Activated CD8-positive, alpha-beta T cell treated with anti-CD3 and anti-CD28 coated beads, Interleukin-2, amount 10 ng/mL, durations not matched to agents 7 days and 5 days (primary cell): ENCODE data around the gene ATP5PD. TPM values are rescaled to one million over a fixed set of nuclear protein-coding genes. Genes with fewer than 3 reads are reported as not detected.
"Not testable (repeated sequence)": the region's sequence is repeated elsewhere in the genome, so short reads cannot be mapped to it uniquely, and the experiment has no call there.

ENCODE experiments used
- ATAC-seq: fragments of 150-1000 bp; cut with Tn5 transposase; one replicate; pipeline ENCODE4 v1.10.0; 2021; ENCODE audit warnings: moderate library complexity
- CTCF ChIA-PET: fragments of 350-600 bp; sonication (Branson Sonifier 250); formaldehyde crosslinking; loops from one replicate; lab custom pipeline; 2021; ENCODE audit warnings: antibody characterized with exemption; lab: Charles Lee
- POLR2A ChIA-PET: fragments of 350-600 bp; sonication (Branson Sonifier 250); formaldehyde crosslinking; loops from one replicate; lab custom pipeline; 2021; ENCODE audit warnings: antibody characterized with exemption; lab: Charles Lee
- DNase-seq: peaks from one replicate; pipeline ENCODE4 v3.0.0-alpha.2; 2020
- H3K27ac Mint-ChIP-seq: one replicate; pipeline ENCODE4 v1.8.0; 2021; ENCODE audit warnings: mild to moderate bottlenecking, mixed read lengths
- H3K27me3 Mint-ChIP-seq: one replicate; pipeline ENCODE4 v1.8.0; 2021; ENCODE audit warnings: low read depth, mixed read lengths
- H3K36me3 Mint-ChIP-seq: one replicate; pipeline ENCODE4 v1.8.0; 2021; ENCODE audit warnings: low read depth, mixed read lengths
- H3K4me1 Mint-ChIP-seq: one replicate; pipeline ENCODE4 v1.8.0; 2021; ENCODE audit warnings: low read depth, mixed read lengths
- H3K4me3 Mint-ChIP-seq: one replicate; pipeline ENCODE4 v1.8.0; 2021; ENCODE audit warnings: mild to moderate bottlenecking, mixed read lengths
- H3K9me3 Mint-ChIP-seq: one replicate; pipeline ENCODE4 v1.8.0; 2022; ENCODE audit warnings: mixed read lengths; ENCODE audit not compliant: insufficient read depth
- total RNA-seq, 2 experiments: library from RNA; stranded (reverse); gene quantifications; one replicate each; pipeline ENCODE4 v1.2.3, GENCODE V29; 2021

The ATP5PD gene
- total RNA-seq, 2 experiments from 2014 or later: 232 to 238 TPM

DNA sequence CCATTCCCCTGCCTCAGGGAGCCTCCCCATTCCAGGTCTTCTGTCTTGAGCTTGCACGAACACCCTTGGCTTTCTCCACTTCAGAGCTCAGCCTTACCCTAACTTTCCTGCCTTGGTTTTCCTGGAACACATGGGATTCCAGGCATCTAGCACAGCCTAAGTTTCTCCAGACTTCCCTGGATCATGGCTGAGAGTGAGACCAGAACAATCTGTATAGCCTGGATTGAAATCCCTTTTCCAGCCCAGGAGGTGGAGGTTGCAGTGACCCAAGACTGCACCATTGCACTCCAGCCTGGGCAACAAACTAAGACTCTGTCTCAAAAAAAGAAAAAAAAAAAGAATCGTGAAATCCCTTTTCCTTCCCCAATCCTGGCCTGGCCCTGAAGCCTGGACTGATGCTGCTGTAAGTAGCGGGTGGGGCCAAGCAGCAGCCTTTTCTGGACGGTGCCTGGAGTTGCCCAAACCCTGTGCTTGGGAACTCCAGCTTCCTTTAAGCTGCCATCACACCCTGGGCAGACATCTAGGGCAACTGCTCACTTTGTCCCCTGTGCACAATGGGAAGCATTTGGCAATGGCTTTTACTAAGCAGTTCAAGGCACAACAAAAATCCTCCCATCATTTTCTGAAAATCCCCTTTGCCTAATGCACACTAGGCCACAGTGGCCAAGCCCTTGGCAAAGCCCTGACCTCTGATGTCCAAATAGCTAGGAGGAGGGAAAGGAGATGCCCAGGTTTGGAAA is 29.0 kb upstream of the ATP5PD start:
- ATAC-seq (no peak), DNase-seq (no peak)
- no peaks in the 10 kb centered on the region for H3K36me3 Mint-ChIP-seq
- no peaks in the 10 kb centered on the region for H3K9me3 Mint-ChIP-seq
- ChIA-PET POLR2A (interaction anchor here (0.8 to 1.0 kb wide), 2 partner anchors 8 to 20 kb away, joined by 3 to 4 read pairs; no protein-coding TSS in a partner anchor), CTCF (interaction anchor here (1.4 to 1.9 kb wide), 4 partner anchors 8 to 63 kb away, joined by 3 to 6 read pairs (median 6); partner anchors contain the start of gene MRPL58)
- no peak overlapping the region for H3K27ac Mint-ChIP-seq
- H3K27me3 Mint-ChIP-seq: no peaks in the 10 kb centered on the region
- no peak overlapping the region for H3K4me3 Mint-ChIP-seq
- H3K4me1 Mint-ChIP-seq: peaks cover 25% of the 10 kb centered on the region

DNA sequence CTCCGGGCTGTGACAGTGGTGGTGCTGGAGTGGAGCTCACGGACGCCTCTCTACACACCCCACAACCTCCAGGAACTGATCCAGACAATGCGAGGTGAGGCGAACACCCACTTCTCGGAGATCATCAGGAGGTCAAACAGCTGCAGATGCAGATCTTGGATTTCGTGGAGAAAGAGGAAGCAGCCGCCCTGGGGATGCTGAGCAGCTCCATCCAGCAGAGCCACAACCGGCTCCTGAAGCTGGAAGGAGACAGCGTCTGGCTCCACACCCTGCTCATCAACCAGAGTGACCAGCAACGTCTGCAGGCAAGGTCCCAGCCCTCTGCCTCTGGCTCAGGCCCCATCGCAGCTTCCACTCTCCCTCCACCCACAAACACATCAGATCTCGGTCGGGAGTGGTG is 27.8 kb upstream of the ATP5PD start:
- no peaks in the 10 kb centered on the region for H3K27me3 Mint-ChIP-seq

DNA sequence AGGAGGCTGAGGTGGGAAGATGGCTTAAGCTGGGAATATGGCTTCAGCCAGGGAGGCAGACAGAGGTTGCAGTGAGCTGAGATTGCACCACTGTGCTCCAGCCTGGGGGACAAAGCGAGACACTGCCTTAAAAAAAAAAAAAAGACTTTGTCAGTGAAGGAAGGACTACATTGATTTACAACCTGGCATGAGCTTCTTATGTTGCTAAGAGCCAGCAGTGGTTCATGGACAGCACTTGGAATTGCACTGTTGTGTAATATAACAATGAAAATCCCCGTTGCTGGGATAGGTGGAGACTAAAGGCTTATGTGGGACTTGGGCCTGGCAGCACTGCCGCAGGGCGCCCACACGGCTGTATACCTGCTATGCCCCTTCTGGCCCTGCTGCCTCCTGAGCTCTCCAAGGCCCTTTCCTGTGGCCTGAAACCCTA is 26.9 kb upstream of the ATP5PD start:
- Mint-ChIP-seq H3K36me3 (no peaks in the 10 kb centered on the region), H3K27me3 (no peaks in the 10 kb centered on the region), H3K4me1 (peaks cover 20% of the 10 kb centered on the region), H3K4me3 (no peak overlapping the region), H3K9me3 (no peaks in the 10 kb centered on the region), H3K27ac (no peak overlapping the region)
- no peak for ATAC-seq
- CTCF ChIA-PET: interaction anchor here (1.0 to 3.1 kb wide), 2 partner anchors 13 to 167 kb away, joined by 4 to 11 read pairs; no protein-coding TSS in a partner anchor
- DNase-seq: no peak
- POLR2A ChIA-PET: interaction anchor here (0.6 kb wide), 1 partner anchor 42 kb away, joined by 4 read pairs; no protein-coding TSS in a partner anchor

More for the DNA sequence above, 27.8 kb upstream of the ATP5PD start:
- Mint-ChIP-seq H3K9me3 (no peaks in the 10 kb centered on the region), H3K4me3 (no peak overlapping the region), H3K27ac (no peak overlapping the region), H3K4me1 (peaks cover 23% of the 10 kb centered on the region), H3K36me3 (no peaks in the 10 kb centered on the region)
- ATAC-seq (no peak), DNase-seq (no peak)
- POLR2A ChIA-PET: no interaction called here
- CTCF ChIA-PET: no interaction called here

DNA sequence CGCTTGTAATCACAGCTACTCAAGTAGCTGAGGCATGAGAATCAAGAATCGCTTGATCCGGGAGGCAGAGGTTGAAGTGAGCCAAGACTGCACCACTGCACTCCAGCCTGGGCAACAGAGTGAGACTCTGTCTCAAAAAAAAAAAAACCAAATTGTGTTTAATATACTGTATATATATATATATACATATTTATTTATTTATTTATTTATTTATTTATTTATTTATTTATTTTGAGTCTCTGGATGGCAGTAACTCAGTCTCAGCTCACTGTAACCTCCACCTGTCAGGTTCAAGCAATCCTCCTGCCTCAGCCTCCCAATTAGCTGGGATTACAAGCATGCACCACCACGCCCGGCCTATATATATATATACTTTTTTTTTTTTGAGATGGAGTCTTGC is 26.1 kb upstream of the ATP5PD start:
- CTCF ChIA-PET: interaction anchor here (1.0 to 3.1 kb wide), 4 partner anchors 13 to 168 kb away, joined by 3 to 11 read pairs (median 4); no protein-coding TSS in a partner anchor
- ATAC-seq, H3K36me3 Mint-ChIP-seq, H3K27me3 Mint-ChIP-seq, DNase-seq, H3K4me3 Mint-ChIP-seq, H3K9me3 Mint-ChIP-seq, H3K27ac Mint-ChIP-seq, POLR2A ChIA-PET: not testable (repeated sequence)
- peaks cover 20% of the 10 kb centered on the region for H3K4me1 Mint-ChIP-seq

DNA sequence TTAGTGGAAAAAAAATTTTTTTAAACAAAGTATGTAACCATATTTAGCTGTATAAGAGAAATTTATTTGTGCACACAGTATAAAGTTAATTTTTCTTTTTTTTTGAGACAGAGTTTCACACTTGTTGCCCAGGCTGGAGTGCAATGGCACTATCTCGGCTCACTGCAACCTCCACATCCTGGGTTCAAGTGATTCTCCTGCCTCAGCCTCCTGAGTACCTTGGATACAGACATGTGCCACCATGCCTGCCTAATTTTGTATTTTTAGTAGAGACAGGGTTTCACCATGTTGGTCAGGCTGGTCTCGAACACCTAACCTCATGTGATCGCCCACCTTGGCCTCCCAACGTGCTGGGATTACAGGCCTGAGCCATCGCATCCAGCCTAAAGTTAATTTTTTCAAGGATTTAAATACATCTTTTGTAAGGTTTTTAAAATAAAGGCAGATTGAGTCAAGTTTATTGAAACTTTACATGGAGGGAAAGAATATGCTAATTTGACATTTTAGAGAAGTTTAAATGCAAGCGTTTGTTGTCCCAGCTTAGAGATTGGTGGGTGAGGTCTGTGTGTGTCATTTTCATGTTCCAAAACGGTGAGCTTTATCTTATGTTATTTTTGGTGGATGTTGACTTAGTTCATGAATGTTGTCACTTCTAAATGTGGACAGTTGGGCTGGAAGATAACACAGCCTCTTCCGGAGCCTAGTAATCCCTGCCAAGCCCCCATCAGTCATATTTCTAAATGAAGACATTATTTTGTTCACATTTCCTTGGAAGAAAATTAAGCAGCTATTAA is 24.9 kb upstream of the ATP5PD start:
- not testable (repeated sequence) for H3K27ac Mint-ChIP-seq, H3K4me3 Mint-ChIP-seq, H3K9me3 Mint-ChIP-seq, DNase-seq, ATAC-seq, H3K27me3 Mint-ChIP-seq, H3K36me3 Mint-ChIP-seq
- CTCF ChIA-PET: interaction anchor here (0.7 to 3.1 kb wide), 7 partner anchors 9 to 130 kb away, joined by 3 to 11 read pairs (median 4); partner anchors contain the start of genes ARMC7 and SLC16A5
- H3K4me1 Mint-ChIP-seq: peaks cover 21% of the 10 kb centered on the region
- POLR2A ChIA-PET: interaction anchor here (0.6 kb wide), 1 partner anchor 87 kb away, joined by 3 read pairs; no protein-coding TSS in a partner anchor

DNA sequence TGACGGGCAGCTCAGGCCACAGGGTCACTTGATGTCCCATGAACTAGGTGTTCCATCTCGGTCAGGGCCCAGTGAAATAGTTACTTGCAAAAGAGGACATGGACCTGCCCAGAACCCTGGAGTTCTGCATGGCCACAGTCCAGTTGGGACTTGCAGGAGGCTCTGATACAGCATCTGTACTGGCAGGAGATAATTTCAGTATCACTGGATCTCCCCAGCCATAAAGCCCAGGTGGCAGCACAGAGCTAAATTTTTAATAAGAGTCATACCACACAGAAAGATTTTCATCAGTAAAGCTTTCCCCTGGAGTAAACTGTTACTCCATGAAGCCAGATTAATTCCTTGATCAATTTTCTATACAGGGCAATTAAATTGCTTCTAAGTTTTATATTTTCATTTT is 23.0 kb upstream of the ATP5PD start:
- H3K4me3 Mint-ChIP-seq: no peak overlapping the region
- ChIA-PET POLR2A (interaction anchor here (0.6 to 1.5 kb wide), 2 partner anchors 18 to 44 kb away, joined by 4 read pairs; partner anchors contain the start of gene SLC16A5), CTCF (interaction anchor here (1.0 to 2.3 kb wide), 9 partner anchors 9 to 133 kb away, joined by 3 to 13 read pairs (median 5); partner anchors contain the start of gene ARMC7)
- DNase-seq (no peak), ATAC-seq (no peak)
- H3K27me3 Mint-ChIP-seq: no peaks in the 10 kb centered on the region
- H3K4me1 Mint-ChIP-seq: peaks cover 38% of the 10 kb centered on the region
- peaks cover 2% of the 10 kb centered on the region for H3K36me3 Mint-ChIP-seq
- H3K9me3 Mint-ChIP-seq: no peaks in the 10 kb centered on the region
- H3K27ac Mint-ChIP-seq: peak overlapping the region; percentile 68

DNA sequence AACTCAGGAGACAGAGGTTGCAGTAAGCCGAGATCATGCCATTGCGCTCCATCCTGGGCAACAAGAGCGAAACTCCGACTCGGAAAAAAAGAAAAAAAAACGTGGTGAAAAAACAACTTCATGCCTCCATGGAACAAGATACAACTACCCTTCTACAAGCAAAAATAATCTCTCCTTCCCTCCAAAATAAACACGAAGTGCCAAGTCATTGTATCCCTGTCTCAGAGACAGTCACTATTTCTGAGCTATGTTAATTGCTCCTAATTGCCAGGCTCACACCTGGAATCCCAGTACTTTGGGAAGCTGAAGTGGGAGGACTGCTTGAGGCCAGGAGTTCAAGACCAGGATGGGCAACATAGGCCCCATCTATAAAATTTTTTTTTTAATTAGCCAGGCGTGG is 22.0 kb upstream of the ATP5PD start:
- POLR2A ChIA-PET: interaction anchor here (1.5 kb wide), 1 partner anchor 19 kb away, joined by 4 read pairs; the partner anchor contains the start of gene SLC16A5
- Mint-ChIP-seq H3K27me3 (no peaks in the 10 kb centered on the region), H3K27ac (peak overlapping the region; percentile 80), H3K4me1 (peaks cover 38% of the 10 kb centered on the region), H3K9me3 (no peaks in the 10 kb centered on the region), H3K36me3 (peaks cover 11% of the 10 kb centered on the region), H3K4me3 (no peak overlapping the region)
- DNase-seq: no peak
- CTCF ChIA-PET: interaction anchor here (1.0 to 2.3 kb wide), 9 partner anchors 8 to 564 kb away, joined by 3 to 13 read pairs (median 5); partner anchors contain the start of gene MRPL58
- no peak for ATAC-seq

DNA sequence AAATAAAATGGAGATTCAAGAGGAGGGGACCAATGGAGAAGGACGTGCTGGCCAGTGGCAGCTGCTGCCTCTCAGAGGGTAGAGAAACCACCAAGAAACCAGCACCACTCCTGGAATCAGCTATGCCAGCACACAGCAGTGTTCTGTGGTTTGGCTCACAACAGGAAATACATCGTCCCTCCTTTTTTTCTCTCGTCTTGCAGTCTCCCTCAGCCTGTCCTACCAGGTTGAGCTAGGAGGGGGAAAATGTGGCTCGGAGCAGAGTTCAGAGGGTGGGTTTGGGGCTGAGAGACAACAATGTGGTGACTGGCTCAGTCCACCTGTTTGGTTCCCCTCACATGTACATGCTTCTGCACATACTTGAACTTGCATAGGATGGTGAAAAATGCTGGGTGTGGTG is 21.1 kb upstream of the ATP5PD start:
- ATAC-seq: peak; percentile 83
- Mint-ChIP-seq H3K36me3 (peaks cover 16% of the 10 kb centered on the region), H3K4me1 (peaks cover 38% of the 10 kb centered on the region), H3K9me3 (no peaks in the 10 kb centered on the region), H3K27ac (peak overlapping the region; percentile 92), H3K27me3 (no peaks in the 10 kb centered on the region), H3K4me3 (peak overlapping the region; percentile 43)
- POLR2A ChIA-PET: interaction anchor here (1.0 to 1.2 kb wide), 3 partner anchors 8 to 193 kb away, joined by 3 to 6 read pairs (median 4); no protein-coding TSS in a partner anchor
- CTCF ChIA-PET: interaction anchor here (0.7 to 2.3 kb wide), 11 partner anchors 8 to 565 kb away, joined by 3 to 8 read pairs (median 4); partner anchors contain the start of genes ATP5PD, KCTD2, MRPL58 and NT5C
- peak; percentile 66 for DNase-seq

DNA sequence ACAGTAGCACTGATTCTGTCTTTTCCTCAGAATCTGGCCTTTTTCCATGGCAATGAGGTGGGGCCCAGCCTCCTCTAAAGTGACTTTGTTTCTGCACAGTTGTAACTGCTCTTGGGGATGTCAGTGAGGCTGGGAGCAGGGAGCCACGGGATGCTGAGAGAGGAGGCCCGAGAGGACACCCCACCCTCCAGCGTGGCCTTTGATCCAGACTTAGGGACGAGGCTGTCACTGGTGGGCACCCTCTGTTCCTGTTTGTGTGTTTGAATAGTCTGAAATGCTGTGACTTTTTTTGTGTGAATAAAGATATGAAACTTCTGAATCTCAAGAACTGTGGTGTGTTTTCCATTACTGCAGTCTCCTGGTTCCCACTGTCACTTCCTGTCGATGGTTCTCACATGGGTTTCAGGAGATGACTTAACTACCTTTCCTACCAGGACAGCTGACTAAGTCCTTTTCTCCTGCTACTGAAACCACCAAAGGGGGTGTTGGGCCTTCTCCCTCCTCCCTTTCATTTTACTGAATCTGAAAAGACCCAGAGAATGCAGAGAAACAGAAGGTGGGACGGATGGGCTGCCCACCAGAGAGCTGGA is 18.9 kb upstream of the ATP5PD start:
- DNase-seq: no peak
- peaks cover 25% of the 10 kb centered on the region for H3K36me3 Mint-ChIP-seq
- ChIA-PET CTCF (no interaction called here), POLR2A (no interaction called here)
- no peaks in the 10 kb centered on the region for H3K9me3 Mint-ChIP-seq
- no peak overlapping the region for H3K4me3 Mint-ChIP-seq
- H3K27ac Mint-ChIP-seq: peak overlapping the region; percentile 65
- no peak for ATAC-seq
- no peaks in the 10 kb centered on the region for H3K27me3 Mint-ChIP-seq
- peaks cover 46% of the 10 kb centered on the region for H3K4me1 Mint-ChIP-seq

DNA sequence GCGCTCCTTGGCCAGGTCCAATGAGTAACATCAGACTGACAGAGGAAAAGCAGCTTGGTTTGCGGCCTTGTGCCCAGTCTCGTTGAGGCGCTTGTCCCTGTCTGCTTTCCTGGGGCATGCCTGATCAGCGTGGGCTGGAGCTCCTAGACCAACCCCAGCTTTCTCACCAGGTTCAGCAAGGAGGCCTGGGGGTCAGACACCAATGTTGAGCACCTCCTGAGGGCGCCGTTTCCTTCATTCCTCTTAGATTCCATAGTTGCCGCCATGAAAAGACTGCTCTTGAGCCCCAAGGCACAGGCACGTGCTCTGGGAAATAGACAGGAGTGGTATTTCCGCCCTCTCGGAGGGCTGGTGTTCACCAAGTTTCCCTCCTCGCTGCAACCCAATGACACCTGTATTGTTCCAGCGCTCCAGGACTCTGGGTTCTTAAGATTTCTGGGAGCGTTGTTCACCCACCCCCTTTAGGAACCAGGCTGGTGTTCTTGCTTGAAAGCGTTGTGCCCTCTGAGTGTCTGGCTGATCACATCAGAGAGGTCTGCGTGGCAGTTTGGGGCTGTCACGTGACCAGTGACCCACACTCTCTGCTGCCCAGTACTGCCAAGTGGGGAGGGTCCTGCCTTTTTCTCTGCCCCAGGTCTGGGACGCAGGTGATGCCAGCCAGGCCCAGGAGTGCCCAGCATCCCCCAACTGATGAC is 18.2 kb upstream of the ATP5PD start:
- POLR2A ChIA-PET: no interaction called here

More for the DNA sequence above, 18.2 kb upstream of the ATP5PD start:
- H3K9me3 Mint-ChIP-seq: no peaks in the 10 kb centered on the region
- H3K4me1 Mint-ChIP-seq: peaks cover 46% of the 10 kb centered on the region
- no peak overlapping the region for H3K4me3 Mint-ChIP-seq
- no peaks in the 10 kb centered on the region for H3K27me3 Mint-ChIP-seq
- CTCF ChIA-PET: no interaction called here
- ATAC-seq (no peak), DNase-seq (no peak)
- H3K27ac Mint-ChIP-seq: peak overlapping the region; percentile 65
- H3K36me3 Mint-ChIP-seq: peaks cover 26% of the 10 kb centered on the region
